ENCODE data around the gene ATP4A.

ATP4A gene

GRCh38 chr19:35549174-35549788 is 14.2 kb downstream of the ATP4A start:
- peak; percentile 44 for DNase-seq (ENCODE audit: low read depth)

DNA sequence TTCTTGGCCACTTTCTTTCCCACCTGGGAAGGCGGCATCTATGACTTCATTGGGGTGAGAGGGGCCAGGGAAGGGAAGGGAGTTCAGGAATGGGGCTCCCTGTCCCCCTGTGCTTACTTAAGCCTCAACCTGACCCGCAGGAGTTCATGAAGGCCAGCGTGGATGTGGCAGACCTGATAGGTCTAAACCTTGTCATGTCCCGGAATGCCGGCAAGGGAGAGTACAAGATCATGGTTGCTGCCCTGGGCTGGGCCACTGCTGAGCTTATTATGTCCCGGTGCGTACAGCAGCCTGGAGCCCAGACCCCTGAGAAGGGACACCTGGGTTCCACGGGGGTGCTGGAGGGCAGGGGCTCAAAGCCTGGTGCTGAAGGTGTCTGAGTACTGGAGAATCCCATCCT is 16.9 kb downstream of the ATP4A start:
- no peak for DNase-seq (ENCODE audit: low read depth)

DNA sequence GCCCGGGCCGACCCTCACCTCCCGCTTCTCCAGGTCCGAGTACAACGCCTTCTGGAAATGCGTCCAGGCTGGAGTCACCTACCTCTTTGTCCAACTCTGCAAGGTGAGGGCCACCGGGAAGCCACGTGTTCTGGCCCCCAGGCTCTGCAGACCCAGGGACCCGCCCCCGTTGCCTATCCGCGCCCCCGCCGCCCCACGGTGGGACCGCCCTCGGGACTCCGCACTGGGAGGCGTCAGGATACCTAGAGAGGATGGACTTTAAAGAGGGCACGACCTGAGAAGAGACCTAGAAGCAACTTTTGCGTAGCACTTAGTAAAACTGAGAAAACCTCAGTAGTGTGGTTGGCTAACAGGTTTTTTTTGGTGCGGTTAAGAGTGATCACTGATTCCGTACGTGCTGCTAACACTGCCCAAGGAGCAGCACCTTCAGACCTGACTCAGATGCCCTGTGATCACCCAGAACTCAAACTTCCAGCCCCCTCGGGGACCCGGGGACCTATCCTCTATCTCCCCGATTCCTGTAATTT is 17.5 kb downstream of the ATP4A start:
- DNase-seq (ENCODE audit: low read depth): peak; percentile 12

- peak; percentile 82 for DNase-seq (ENCODE audit: low read depth)
Observed at GRCh38 chr19:35545001-35545854, 18.2 kb downstream of the ATP4A start, which contains the start of gene TMEM147. Gene TMEM147, plus strand, starts transcription at chr19:35545626. Its CDS starts 114 bp downstream, at chr19:35545740.

DNA sequence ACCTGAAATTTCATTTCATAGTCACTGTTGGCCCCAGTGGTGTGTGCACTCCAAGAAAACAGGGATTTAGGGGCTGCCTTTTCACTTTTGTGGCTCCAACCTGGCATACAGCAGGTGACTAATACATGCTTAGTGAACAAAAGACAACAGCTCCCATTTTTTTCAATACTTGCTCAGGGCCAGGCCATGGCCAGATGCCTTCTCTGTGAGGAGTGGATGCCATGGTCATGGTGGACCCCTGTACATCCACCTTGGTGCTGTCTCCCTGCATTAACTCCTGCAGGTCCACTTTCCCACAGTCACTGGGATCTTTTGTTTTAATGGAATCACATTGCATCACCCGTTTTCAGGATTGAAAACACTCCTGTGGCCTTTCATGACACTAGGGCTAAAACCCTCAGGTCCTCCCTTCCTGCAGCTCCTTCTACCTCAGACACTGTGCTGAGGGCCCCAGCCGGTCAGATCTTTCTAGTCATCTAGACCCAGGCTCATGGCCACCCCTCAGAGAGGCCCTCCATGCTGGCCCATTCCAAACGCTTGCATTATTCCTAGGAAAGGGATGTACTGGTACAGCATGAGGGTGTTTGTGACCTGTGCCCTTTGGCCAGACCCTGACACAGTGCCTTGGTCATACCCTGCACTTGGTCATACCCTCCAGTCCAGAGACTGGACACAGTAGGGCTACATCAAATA is 19.2 kb downstream of the ATP4A start:
- no peak for DNase-seq (ENCODE audit: low read depth)

DNA sequence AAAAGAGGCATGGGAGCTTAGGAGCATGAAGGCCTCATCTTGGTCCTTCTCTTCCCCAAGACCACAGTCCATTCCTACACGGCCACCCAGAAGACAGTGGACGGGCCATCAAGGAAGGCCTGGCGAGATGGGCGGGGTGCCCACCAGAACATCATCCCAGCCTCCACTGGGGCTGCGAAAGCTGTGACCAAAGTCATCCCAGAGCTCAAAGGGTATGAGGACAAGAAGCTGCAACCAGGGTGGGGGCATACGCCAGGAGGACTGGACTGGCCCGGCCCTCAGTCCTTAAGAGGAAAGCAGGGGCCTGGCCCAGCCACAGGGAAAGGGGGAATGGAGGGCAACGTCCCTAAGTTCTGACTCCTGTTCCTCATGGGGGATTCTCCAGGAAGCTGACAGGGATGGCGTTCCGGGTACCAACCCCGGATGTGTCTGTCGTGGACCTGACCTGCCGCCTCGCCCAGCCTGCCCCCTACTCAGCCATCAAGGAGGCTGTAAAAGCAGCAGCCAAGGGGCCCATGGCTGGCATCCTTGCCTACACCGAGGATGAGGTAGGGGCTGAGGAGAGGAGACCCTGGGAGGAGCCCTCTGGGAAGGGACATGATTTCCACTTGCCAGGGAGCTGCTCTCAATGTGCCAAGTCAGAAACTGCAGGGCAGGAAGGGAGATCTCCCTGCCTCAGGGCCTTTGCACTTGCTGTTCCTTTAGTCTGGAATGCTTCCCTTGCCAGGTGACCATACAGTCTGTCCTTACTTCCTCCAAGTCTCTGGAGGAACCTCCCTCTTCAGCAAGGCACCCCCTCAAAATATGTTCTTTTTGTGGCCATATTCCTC is 20.0 kb downstream of the ATP4A start:
- DNase-seq (ENCODE audit: low read depth): no peak

GRCh38 chr19:35542209-35542608 is 21.2 kb downstream of the ATP4A start:
- no peak for DNase-seq (ENCODE audit: low read depth)

DNA sequence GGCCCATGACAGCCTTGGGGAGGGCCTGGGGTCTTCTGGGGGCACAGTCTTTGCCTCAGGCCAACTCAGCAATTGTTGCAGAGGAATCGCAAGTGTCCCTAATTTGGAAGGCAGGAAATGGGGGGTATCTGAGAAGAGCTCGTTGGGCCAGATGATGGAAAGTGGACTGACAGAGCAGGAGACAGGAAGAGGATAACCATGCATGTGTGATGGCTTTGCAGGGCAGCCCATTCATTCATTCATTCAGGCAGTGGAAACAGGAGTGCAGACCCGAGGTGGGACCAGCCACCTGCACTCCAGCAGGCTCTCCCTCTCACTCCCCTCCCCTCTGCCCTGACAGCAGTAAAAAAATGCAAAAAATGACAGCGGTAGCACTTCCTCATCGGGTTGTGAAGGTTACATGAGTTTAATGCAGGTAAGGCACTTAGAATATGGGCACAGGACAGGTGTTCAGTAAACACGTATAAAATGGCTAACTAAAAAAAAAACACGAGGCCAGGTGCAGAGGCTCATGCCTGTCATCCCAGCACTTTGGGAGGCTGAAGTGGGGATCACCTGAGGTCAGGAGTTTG is 23.0 kb downstream of the ATP4A start:
- no peak for DNase-seq (ENCODE audit: low read depth)

DNA sequence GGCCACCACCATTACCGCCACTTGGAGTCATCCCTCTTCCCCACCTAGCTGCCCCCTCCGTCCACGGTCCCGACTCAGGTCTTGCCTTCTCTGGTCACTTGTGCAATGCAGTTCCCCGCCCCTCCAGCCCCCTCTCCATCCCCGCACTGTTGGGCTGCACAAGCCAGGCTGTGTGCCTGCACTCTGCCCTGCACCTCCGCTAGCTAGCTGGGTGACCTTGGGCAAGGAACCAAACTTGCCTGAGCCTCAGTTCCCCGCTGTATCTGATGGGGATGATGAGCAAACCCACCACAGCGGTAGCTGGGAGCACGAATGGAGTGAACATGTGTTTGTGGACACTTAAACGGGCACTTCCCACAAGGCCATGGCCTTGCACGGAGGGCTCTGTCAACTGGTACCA is 23.6 kb downstream of the ATP4A start:
- DNase-seq (ENCODE audit: low read depth): no peak

DNA sequence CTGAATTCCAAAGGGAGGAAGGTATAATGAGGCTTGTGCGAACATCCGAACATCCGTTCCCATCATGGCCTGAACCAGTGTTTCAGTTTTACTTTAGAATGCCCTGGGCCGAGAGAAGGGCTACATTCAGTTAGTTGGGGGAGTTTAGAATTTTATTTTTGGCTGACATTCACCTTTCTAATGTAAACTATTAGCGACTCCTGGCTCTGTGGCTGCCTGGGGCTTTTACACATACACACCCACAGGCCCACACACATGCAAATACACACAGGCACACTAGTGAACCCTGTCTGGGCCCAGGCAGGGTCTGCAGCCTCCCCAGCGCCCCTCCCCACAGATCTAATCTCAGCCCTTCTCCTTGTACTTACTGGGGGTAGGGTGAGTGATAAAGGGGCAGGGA is 24.1 kb downstream of the ATP4A start:
- no peak for DNase-seq (ENCODE audit: low read depth)

- no peak for DNase-seq (ENCODE audit: low read depth)
Observed at GRCh38 chr19:35534803-35535480, 28.5 kb downstream of the ATP4A start.

- DNase-seq (ENCODE audit: low read depth): peak; percentile 28
Observed at GRCh38 chr19:35533822-35534392, 29.6 kb downstream of the ATP4A start.

GRCh38 chr19:35533201-35533821 is 30.1 kb downstream of the ATP4A start, which contains the start of gene GAPDHS:
Gene GAPDHS, plus strand, starts transcription at chr19:35533456. Its CDS starts 72 bp downstream, at chr19:35533528.
- DNase-seq (ENCODE audit: low read depth): no peak

GRCh38 chr19:35531291-35531690 is 32.2 kb downstream of the ATP4A start:
- no peak for DNase-seq (ENCODE audit: low read depth)

GRCh38 chr19:35529241-35530218 is 33.9 kb downstream of the ATP4A start:
- DNase-seq (ENCODE audit: low read depth): no peak

- DNase-seq (ENCODE audit: low read depth): peak; percentile 88
Observed at GRCh38 chr19:35528218-35529038, 35.0 kb downstream of the ATP4A start, which contains the start of gene SBSN. Gene SBSN, minus strand, starts transcription at chr19:35528311. Its CDS starts 30 bp downstream, at chr19:35528281.

DNA sequence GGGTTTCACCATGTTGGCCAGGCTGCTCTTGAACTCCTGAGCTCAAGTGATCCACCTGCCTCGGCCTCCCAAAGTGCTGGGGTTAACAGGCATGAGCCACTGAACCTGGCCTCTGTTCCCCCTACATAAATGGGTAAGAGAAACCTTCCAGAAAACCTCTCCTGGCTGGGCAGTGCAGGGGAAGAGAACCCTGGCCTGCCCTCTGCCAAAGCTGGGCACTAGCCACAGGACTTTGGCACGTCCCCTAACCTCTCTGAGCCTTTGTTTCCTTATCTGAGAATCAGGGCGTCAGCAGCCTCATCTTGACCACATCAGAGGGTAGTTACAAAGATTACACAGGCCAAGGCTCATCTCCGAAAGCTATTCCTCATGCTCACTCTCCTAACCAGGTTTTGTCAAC is 37.6 kb downstream of the ATP4A start:
- no peak for DNase-seq (ENCODE audit: low read depth)
